ENCODE data around the gene KSR1. TPM values are rescaled to one million over a fixed set of nuclear protein-coding genes. Genes with fewer than 3 reads are reported as not detected.

The KSR1 gene
- polyA plus RNA-seq, 1 of the 3 experiments (the other 2 are of a cell fraction) = 7.5 TPM

DNA sequence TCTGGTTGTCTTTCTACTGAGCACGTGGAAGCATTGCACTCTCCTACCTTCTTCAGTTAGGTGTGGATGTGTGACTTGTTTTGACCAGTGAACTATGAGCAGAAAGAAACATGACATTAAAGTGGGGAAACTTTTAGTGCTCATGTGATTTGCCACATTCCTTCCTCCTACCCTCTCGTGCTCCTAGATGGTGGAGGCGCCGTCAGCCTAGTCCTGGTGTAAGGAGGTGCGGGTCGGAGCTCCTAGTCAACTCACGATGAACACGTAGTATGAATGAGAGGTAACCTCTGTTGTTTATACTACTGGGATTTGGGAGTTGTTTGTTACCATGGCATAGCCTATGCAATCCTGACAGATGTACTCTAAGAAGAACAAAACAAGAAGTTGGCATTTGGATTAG lies 47.4 kb downstream of the KSR1 start:
- CTCF ChIA-PET = no interaction called here
- DNase-seq = no peak
- no peaks in the 10 kb centered on the region for H3K9me2 ChIP-seq
- no peaks in the 10 kb centered on the region; a peak in 1 of 4 replicates for H3K4me1 ChIP-seq (ENCODE audit: control insufficient read depth in 1 of 2, insufficient read depth in 2 of 2, low read depth in 1 of 2, low read length in 1 of 2)
- no peak overlapping the region for H2AFZ ChIP-seq (ENCODE audit: low read depth)
- WGBS (ENCODE audit: low lambda C conversion rate) = 92% methylated on average over 8 of the region's 8 CpGs
- H3K27ac ChIP-seq (ENCODE audit: low read depth in 2 of 2, low read length in 1 of 2) = no peak overlapping the region
- H3F3A ChIP-seq (replicated peaks; ENCODE audit: insufficient read depth) = no peaks in the 10 kb centered on the region
- H3K9me3 ChIP-seq = no peaks in the 10 kb centered on the region
- no peaks in the 10 kb centered on the region for H3K36me3 ChIP-seq (replicated peaks in 1 of 2; ENCODE audit: control insufficient read depth in 1 of 2, insufficient read depth in 2 of 2, low read length in 1 of 2)
- POLR2A ChIA-PET = no interaction called here
- no peak overlapping the region for H3K9ac ChIP-seq
- H3K4me2 ChIP-seq = no peak overlapping the region
- no peaks in the 10 kb centered on the region for H3K79me2 ChIP-seq (ENCODE audit: insufficient read depth)
- H3K27me3 ChIP-seq (ENCODE audit: insufficient read depth) = no peaks in the 10 kb centered on the region
- TF ChIP-seq FOSL2 (IDR thresholded peaks at IDR 0.05; ENCODE audit: borderline replicate concordance, low read depth) (no peak), YY1 (IDR thresholded peaks at IDR 0.05; ENCODE audit: low read depth) (no peak), MEF2A (IDR thresholded peaks at IDR 0.05; ENCODE audit: borderline replicate concordance, low read depth) (no peak), FOXM1 (IDR thresholded peaks at IDR 0.05; ENCODE audit: low read depth) (no peak), EP300 (IDR thresholded peaks at IDR 0.05; ENCODE audit: borderline replicate concordance in 1 of 2, low read depth in 1 of 2, low read length in 1 of 2) (no peak), MXI1 (IDR thresholded peaks at IDR 0.05; ENCODE audit: low read depth, low read length) (no peak), NFIC (IDR thresholded peaks at IDR 0.05; ENCODE audit: borderline replicate concordance) (no peak)
- TF ChIP-seq, protein P1, sequence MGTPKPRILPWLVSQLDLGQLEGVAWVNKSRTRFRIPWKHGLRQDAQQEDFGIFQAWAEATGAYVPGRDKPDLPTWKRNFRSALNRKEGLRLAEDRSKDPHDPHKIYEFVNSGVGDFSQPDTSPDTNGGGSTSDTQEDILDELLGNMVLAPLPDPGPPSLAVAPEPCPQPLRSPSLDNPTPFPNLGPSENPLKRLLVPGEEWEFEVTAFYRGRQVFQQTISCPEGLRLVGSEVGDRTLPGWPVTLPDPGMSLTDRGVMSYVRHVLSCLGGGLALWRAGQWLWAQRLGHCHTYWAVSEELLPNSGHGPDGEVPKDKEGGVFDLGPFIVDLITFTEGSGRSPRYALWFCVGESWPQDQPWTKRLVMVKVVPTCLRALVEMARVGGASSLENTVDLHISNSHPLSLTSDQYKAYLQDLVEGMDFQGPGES (IDR thresholded peaks at IDR 0.05; ENCODE audit: low read depth, low read length) = no peak
- TF ChIP-seq, protein P2, sequence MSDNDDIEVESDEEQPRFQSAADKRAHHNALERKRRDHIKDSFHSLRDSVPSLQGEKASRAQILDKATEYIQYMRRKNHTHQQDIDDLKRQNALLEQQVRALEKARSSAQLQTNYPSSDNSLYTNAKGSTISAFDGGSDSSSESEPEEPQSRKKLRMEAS (IDR thresholded peaks at IDR 0.05; ENCODE audit: low read depth) = no peak
- TF ChIP-seq, protein P3, sequence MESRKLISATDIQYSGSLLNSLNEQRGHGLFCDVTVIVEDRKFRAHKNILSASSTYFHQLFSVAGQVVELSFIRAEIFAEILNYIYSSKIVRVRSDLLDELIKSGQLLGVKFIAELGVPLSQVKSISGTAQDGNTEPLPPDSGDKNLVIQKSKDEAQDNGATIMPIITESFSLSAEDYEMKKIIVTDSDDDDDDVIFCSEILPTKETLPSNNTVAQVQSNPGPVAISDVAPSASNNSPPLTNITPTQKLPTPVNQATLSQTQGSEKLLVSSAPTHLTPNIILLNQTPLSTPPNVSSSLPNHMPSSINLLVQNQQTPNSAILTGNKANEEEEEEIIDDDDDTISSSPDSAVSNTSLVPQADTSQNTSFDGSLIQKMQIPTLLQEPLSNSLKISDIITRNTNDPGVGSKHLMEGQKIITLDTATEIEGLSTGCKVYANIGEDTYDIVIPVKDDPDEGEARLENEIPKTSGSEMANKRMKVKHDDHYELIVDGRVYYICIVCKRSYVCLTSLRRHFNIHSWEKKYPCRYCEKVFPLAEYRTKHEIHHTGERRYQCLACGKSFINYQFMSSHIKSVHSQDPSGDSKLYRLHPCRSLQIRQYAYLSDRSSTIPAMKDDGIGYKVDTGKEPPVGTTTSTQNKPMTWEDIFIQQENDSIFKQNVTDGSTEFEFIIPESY (IDR thresholded peaks at IDR 0.05; ENCODE audit: borderline replicate concordance, low read depth) = no peak
- TF ChIP-seq, protein P4, sequence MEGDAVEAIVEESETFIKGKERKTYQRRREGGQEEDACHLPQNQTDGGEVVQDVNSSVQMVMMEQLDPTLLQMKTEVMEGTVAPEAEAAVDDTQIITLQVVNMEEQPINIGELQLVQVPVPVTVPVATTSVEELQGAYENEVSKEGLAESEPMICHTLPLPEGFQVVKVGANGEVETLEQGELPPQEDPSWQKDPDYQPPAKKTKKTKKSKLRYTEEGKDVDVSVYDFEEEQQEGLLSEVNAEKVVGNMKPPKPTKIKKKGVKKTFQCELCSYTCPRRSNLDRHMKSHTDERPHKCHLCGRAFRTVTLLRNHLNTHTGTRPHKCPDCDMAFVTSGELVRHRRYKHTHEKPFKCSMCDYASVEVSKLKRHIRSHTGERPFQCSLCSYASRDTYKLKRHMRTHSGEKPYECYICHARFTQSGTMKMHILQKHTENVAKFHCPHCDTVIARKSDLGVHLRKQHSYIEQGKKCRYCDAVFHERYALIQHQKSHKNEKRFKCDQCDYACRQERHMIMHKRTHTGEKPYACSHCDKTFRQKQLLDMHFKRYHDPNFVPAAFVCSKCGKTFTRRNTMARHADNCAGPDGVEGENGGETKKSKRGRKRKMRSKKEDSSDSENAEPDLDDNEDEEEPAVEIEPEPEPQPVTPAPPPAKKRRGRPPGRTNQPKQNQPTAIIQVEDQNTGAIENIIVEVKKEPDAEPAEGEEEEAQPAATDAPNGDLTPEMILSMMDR (IDR thresholded peaks at IDR 0.05) = no peak
- TF ChIP-seq, protein P5, sequence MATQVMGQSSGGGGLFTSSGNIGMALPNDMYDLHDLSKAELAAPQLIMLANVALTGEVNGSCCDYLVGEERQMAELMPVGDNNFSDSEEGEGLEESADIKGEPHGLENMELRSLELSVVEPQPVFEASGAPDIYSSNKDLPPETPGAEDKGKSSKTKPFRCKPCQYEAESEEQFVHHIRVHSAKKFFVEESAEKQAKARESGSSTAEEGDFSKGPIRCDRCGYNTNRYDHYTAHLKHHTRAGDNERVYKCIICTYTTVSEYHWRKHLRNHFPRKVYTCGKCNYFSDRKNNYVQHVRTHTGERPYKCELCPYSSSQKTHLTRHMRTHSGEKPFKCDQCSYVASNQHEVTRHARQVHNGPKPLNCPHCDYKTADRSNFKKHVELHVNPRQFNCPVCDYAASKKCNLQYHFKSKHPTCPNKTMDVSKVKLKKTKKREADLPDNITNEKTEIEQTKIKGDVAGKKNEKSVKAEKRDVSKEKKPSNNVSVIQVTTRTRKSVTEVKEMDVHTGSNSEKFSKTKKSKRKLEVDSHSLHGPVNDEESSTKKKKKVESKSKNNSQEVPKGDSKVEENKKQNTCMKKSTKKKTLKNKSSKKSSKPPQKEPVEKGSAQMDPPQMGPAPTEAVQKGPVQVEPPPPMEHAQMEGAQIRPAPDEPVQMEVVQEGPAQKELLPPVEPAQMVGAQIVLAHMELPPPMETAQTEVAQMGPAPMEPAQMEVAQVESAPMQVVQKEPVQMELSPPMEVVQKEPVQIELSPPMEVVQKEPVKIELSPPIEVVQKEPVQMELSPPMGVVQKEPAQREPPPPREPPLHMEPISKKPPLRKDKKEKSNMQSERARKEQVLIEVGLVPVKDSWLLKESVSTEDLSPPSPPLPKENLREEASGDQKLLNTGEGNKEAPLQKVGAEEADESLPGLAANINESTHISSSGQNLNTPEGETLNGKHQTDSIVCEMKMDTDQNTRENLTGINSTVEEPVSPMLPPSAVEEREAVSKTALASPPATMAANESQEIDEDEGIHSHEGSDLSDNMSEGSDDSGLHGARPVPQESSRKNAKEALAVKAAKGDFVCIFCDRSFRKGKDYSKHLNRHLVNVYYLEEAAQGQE (IDR thresholded peaks at IDR 0.05; ENCODE audit: low read depth, low read length) = no peak
- TF ChIP-seq, protein P6, sequence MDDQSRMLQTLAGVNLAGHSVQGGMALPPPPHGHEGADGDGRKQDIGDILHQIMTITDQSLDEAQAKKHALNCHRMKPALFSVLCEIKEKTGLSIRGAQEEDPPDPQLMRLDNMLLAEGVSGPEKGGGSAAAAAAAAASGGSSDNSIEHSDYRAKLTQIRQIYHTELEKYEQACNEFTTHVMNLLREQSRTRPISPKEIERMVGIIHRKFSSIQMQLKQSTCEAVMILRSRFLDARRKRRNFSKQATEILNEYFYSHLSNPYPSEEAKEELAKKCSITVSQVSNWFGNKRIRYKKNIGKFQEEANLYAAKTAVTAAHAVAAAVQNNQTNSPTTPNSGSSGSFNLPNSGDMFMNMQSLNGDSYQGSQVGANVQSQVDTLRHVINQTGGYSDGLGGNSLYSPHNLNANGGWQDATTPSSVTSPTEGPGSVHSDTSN (IDR thresholded peaks at IDR 0.05) = no peak
- H3K4me3 ChIP-seq (ENCODE audit: low read depth in 2 of 2, low read length in 1 of 2) = no peak overlapping the region
- H4K20me1 ChIP-seq (ENCODE audit: insufficient read depth) = no peaks in the 10 kb centered on the region
